Natural killer cell (primary cell): Measurements from ENCODE around the gene TMEM107. TPM values are rescaled to one million over a fixed set of nuclear protein-coding genes. Genes with fewer than 3 reads are reported as not detected.

Experiments used
- ATAC-seq, 3 donors: fragments of 150-1000 bp in 2 of 3; fragments of 200-7000 bp in 1 of 3; cut with Tn5 transposase; 1 replicate in 1 of 3; 2 replicates in 2 of 3; pipeline ENCODE4 v1.10.0; 2021; ENCODE audit warnings: mild to moderate bottlenecking in 2 of 3, moderate library complexity in 2 of 3
- DNase-seq, 2 donors: peaks; one replicate each; pipeline versions ENCODE4 v3.0.0 to v3.0.0-alpha.2; 2013 to 2021; ENCODE audit warnings: mixed read lengths in 1 of 2
- H3K27ac ChIP-seq: one replicate; pipeline ENCODE4 v1.5.1; 2013; ENCODE audit warnings: mild to moderate bottlenecking, low read length
- H3K27me3 ChIP-seq: one replicate; pipeline ENCODE4 v1.6.1; 2013; ENCODE audit warnings: low read length; ENCODE audit not compliant: control insufficient read depth, insufficient read depth
- H3K36me3 ChIP-seq: one replicate; pipeline ENCODE4 v1.6.1; 2013; ENCODE audit warnings: low read length; ENCODE audit not compliant: control insufficient read depth, insufficient read depth
- H3K4me1 ChIP-seq: one replicate; pipeline ENCODE4 v1.6.1; 2013; ENCODE audit warnings: low read length; ENCODE audit not compliant: control insufficient read depth, insufficient read depth
- H3K4me3 ChIP-seq: one replicate; pipeline ENCODE4 v1.5.1; 2013; ENCODE audit warnings: low read length
- H3K9me3 ChIP-seq: one replicate; pipeline ENCODE4 v1.6.1; 2013; ENCODE audit warnings: low read length; ENCODE audit not compliant: control insufficient read depth, insufficient read depth
- H3K27ac Mint-ChIP-seq, 2 donors: one replicate each; pipeline ENCODE4 v1.8.0; 2022; ENCODE audit warnings: mild to moderate bottlenecking in 2 of 2, mixed read lengths in 2 of 2, moderate library complexity in 1 of 2
- H3K27me3 Mint-ChIP-seq, 2 donors: one replicate each; pipeline ENCODE4 v1.8.0; 2022; ENCODE audit warnings: low read depth in 2 of 2, mixed read lengths in 2 of 2
- H3K36me3 Mint-ChIP-seq: one replicate; pipeline ENCODE4 v1.8.0; 2022; ENCODE audit warnings: mixed read lengths
- H3K4me1 Mint-ChIP-seq, 2 donors: one replicate each; pipeline ENCODE4 v1.8.0; 2022; ENCODE audit warnings: mixed read lengths in 2 of 2
- H3K4me3 Mint-ChIP-seq: one replicate; pipeline ENCODE4 v1.8.0; 2022; ENCODE audit warnings: mild to moderate bottlenecking, moderate library complexity, mixed read lengths
- H3K9me3 Mint-ChIP-seq, 2 donors: one replicate each; pipeline ENCODE4 v1.8.0; 2022; ENCODE audit warnings: mixed read lengths in 2 of 2
- CTCF ChIP-seq: fragments of 200-600 bp; IDR thresholded peaks from one replicate; pipeline ENCODE4 v1.8.0; 2022; ENCODE audit warnings: antibody characterized with exemption
- WGBS: methylation state at CpG from one replicate; pipeline ENCODE4 v1.1.7; 2013; ENCODE audit warnings: missing lambda C conversion rate; ENCODE audit not compliant: insufficient coverage; 5-methylcytosine and 5-hydroxymethylcytosine counted together
- intact Hi-C: fragments of 100-400 bp; cut with micrococcal nuclease; formaldehyde crosslinking; loops from one replicate; pipeline ENCODE4 v1.14.2; 2022
- total RNA-seq, 4 donors: library from RNA; stranded (reverse); fragments of 120-200 nt in 1 of 4; gene quantifications; one replicate each; pipeline versions ENCODE4 v1.2.3 to v1.2.4, GENCODE V29; 2013 to 2022

Gene TMEM107
- total RNA-seq, 3 donors from 2014 or later (not counting 1 experiment from before 2014, with no cell fraction given) = 48.9 to 101 (median 96.1) TPM

- 96% methylated on average over 10 of the region's 12 CpGs for WGBS
- no peak overlapping the region for H3K27ac ChIP-seq
- no peak for DNase-seq
Observed at GRCh38 chr17:8145811-8146210, 30.4 kb downstream of the TMEM107 start.

GRCh38 chr17:8144401-8145231 is 31.6 kb downstream of the TMEM107 start:
- TF ChIP-seq CTCF = no peak
- Mint-ChIP-seq H3K36me3 (no peaks in the 10 kb centered on the region), H3K27me3 (no peaks in the 10 kb centered on the region), H3K4me1 (peaks cover 0 to 26% of the 10 kb centered on the region in 2 donors), H3K27ac (peak overlapping the region; percentile 59 to 81), H3K4me3 (no peak overlapping the region), H3K9me3 (no peaks in the 10 kb centered on the region)
- Histone ChIP-seq H3K9me3 (no peaks in the 10 kb centered on the region), H3K27ac (no peak overlapping the region), H3K27me3 (no peaks in the 10 kb centered on the region), H3K36me3 (peaks cover 75% of the 10 kb centered on the region), H3K4me1 (peaks cover 12% of the 10 kb centered on the region), H3K4me3 (no peak overlapping the region)
- intact Hi-C loops = no loop called here
- DNase-seq = peak in 1 of 2 donors; percentile 28
- WGBS = 97% methylated on average over 15 of the region's 15 CpGs
- peak; percentile 4 to 5 (median 5) for ATAC-seq

More at GRCh38 chr17:8145811-8146210, 30.4 kb downstream of the TMEM107 start:
- Mint-ChIP-seq H3K4me3 (peak overlapping the region; percentile 59), H3K36me3 (no peaks in the 10 kb centered on the region), H3K27ac (peak overlapping the region in 1 of 2 donors; percentile 36), H3K4me1 (peaks cover 0 to 26% of the 10 kb centered on the region in 2 donors), H3K27me3 (no peaks in the 10 kb centered on the region), H3K9me3 (no peaks in the 10 kb centered on the region)
- no peaks in the 10 kb centered on the region for H3K9me3 ChIP-seq
- H3K27me3 ChIP-seq = no peaks in the 10 kb centered on the region
- H3K4me1 ChIP-seq = peaks cover 16% of the 10 kb centered on the region
- peaks cover 78% of the 10 kb centered on the region for H3K36me3 ChIP-seq
- intact Hi-C loops = no loop called here
- TF ChIP-seq CTCF = no peak
- ATAC-seq = no peak
- H3K4me3 ChIP-seq = no peak overlapping the region

- ATAC-seq (peak in 2 of 3 donors; percentile 0 to 1), DNase-seq (peak in 1 of 2 donors; percentile 32)
- Mint-ChIP-seq H3K9me3 (no peaks in the 10 kb centered on the region), H3K27me3 (no peaks in the 10 kb centered on the region), H3K27ac (peak overlapping the region; percentile 59 to 81), H3K36me3 (no peaks in the 10 kb centered on the region), H3K4me3 (no peak overlapping the region), H3K4me1 (peaks cover 0 to 26% of the 10 kb centered on the region in 2 donors)
- no peaks in the 10 kb centered on the region for H3K9me3 ChIP-seq
- no peaks in the 10 kb centered on the region for H3K27me3 ChIP-seq
- TF ChIP-seq CTCF = no peak
- H3K27ac ChIP-seq = no peak overlapping the region
- peaks cover 68% of the 10 kb centered on the region for H3K36me3 ChIP-seq
- H3K4me1 ChIP-seq = peaks cover 15% of the 10 kb centered on the region
- H3K4me3 ChIP-seq = no peak overlapping the region
- intact Hi-C loops = no loop called here
- WGBS = 94% methylated on average over 22 of the region's 22 CpGs
Observed at GRCh38 chr17:8143581-8144400, 32.4 kb downstream of the TMEM107 start.
